D721Med (cell line): Measurements from ENCODE around the gene PLXND1.

Source experiments
- DNase-seq: peaks from one replicate; pipeline ENCODE4 v3.0.0; 2011; ENCODE audit warnings: low spot score; ENCODE audit not compliant: insufficient read length
- FAIRE-seq: peaks from 2 replicates; lab custom pipeline; 2011; peaks lifted over from hg19 to GRCh38; lab: Jason Lieb, UNC
- CTCF ChIP-seq: IDR thresholded peaks from 2 replicates; pipeline ENCODE4 v1.5.1; 2012; ENCODE audit warnings: mild to moderate bottlenecking, control low read depth; ENCODE audit not compliant: insufficient read depth; ENCODE audit errors: missing control alignments

The PLXND1 gene

GRCh38 chr3:129607391-129608068 lies 1.1 kb upstream of the PLXND1 start:
- FAIRE-seq (no peak), DNase-seq (no peak)
- no peak for TF ChIP-seq CTCF

- no peak for TF ChIP-seq CTCF
- DNase-seq (no peak), FAIRE-seq (no peak)
These were observed 397 bp downstream of the PLXND1 start for GRCh38 chr3:129605922-129606635.

- FAIRE-seq (no peak), DNase-seq (no peak)
- no peak for TF ChIP-seq CTCF
These were observed 1.1 kb downstream of the PLXND1 start for GRCh38 chr3:129605203-129605921.

GRCh38 chr3:129604767-129605166 lies 1.7 kb downstream of the PLXND1 start:
- DNase-seq (no peak), FAIRE-seq (no peak)
- TF ChIP-seq CTCF, result no peak

GRCh38 chr3:129603991-129604749 lies 2.3 kb downstream of the PLXND1 start:
- no peak for DNase-seq
- TF ChIP-seq CTCF, result no peak
- FAIRE-seq, result no peak

GRCh38 chr3:129603561-129603942 lies 2.9 kb downstream of the PLXND1 start:
- FAIRE-seq (no peak), DNase-seq (no peak)
- no peak for TF ChIP-seq CTCF
